Measurements from ENCODE around the gene TEX13B. TPM values are rescaled to one million over a fixed set of nuclear protein-coding genes. Genes with fewer than 3 reads are reported as not detected.

Gene TEX13B
- polyA plus RNA-seq, 2 of the 4 experiments (the other 2 are of a cell fraction), result not detected

- POLR2A ChIA-PET, result no interaction called here
Measured at GRCh38 chrX:108025376-108025775, 43.2 kb upstream of the TEX13B start.

GRCh38 chrX:108022491-108023089 lies 40.4 kb upstream of the TEX13B start:
- Histone ChIP-seq H3K27ac (no peak overlapping the region), H3K4me1 (0 out of 3 replicates have a peak, but pooled peaks cover 3% of the 10 kb centered on the region), H3K9me3 (no peaks in the 10 kb centered on the region), H3K4me2 (no peak overlapping the region), H3K4me3 (no peak overlapping the region)
- ChIA-PET POLR2A (no interaction called here), CTCF (interaction anchor here (0.7 to 1.1 kb wide), 3 partner anchors 21 to 45 kb away, joined by 3 read pairs; no protein-coding TSS in a partner anchor)
- ATAC-seq (no peak), DNase-seq (ENCODE audit: low read depth in 1 of 2, low spot score in 1 of 2) (no peak), FAIRE-seq (no peak)
- no peak for TF ChIP-seq E2F6 (IDR thresholded peaks at IDR 0.05; ENCODE audit: borderline replicate concordance, low read depth)
- no peak for TF ChIP-seq TP53 (CRISPR knock-in tag; IDR thresholded peaks at IDR 0.05)
- TF ChIP-seq RAD21 (conservative IDR thresholded peaks at IDR 0.05 in 1 of 2, IDR thresholded peaks at IDR 0.05 in 1 of 2), result no peak
- TF ChIP-seq JUNB (IDR thresholded peaks at IDR 0.05), result no peak
- TF ChIP-seq CHD2 (IDR thresholded peaks at IDR 0.05; ENCODE audit: low read length, partially characterized antibody), result no peak
- no peak for TF ChIP-seq ZC3H11A (IDR thresholded peaks at IDR 0.05)
- no peak for TF ChIP-seq HEYL (CRISPR knock-in tag; IDR thresholded peaks at IDR 0.05)
- TF ChIP-seq CBX8 (IDR thresholded peaks at IDR 0.05), result no peak
- no peak for TF ChIP-seq EP300 (IDR thresholded peaks at IDR 0.05)
- no peak for TF ChIP-seq PHF8 (IDR thresholded peaks at IDR 0.05; ENCODE audit: borderline replicate concordance, low read depth)
- no peak for TF ChIP-seq ZNF302 (CRISPR knock-in tag; IDR thresholded peaks at IDR 0.05)
- WGBS (ENCODE audit: missing lambda C conversion rate), result 50% methylated on average over 1 of the region's 1 CpG

More at GRCh38 chrX:108025376-108025775, 43.2 kb upstream of the TEX13B start:
- 0 out of 3 replicates have a peak, but pooled peaks cover 3% of the 10 kb centered on the region for H3K4me1 ChIP-seq
- no peak overlapping the region for H3K4me2 ChIP-seq
- H3K9me3 ChIP-seq, result no peaks in the 10 kb centered on the region
- ATAC-seq (no peak), DNase-seq (ENCODE audit: low read depth in 1 of 2, low spot score in 1 of 2) (no peak), FAIRE-seq (peak; percentile 87)
- WGBS (ENCODE audit: missing lambda C conversion rate), result 94% methylated on average over 1 of the region's 1 CpG
- no peak overlapping the region for H3K27ac ChIP-seq
- no peak overlapping the region for H3K4me3 ChIP-seq
- CTCF ChIA-PET, result interaction anchor here (1.2 kb wide), 1 partner anchor 45 kb away, joined by 3 read pairs; no protein-coding TSS in a partner anchor
- TF ChIP-seq FOSL2 (IDR thresholded peaks at IDR 0.05), result no peak
- no peak for TF ChIP-seq FOSL2 (CRISPR knock-in tag; IDR thresholded peaks at IDR 0.05)
- TF ChIP-seq MAZ (IDR thresholded peaks at IDR 0.05; ENCODE audit: borderline replicate concordance, low read depth, low read length), result no peak
- TF ChIP-seq HEYL (CRISPR knock-in tag; IDR thresholded peaks at IDR 0.05), result no peak
- TF ChIP-seq PBX3 (IDR thresholded peaks at IDR 0.05), result no peak
- no peak for TF ChIP-seq NPAS2 (CRISPR knock-in tag; IDR thresholded peaks at IDR 0.05; ENCODE audit: borderline replicate concordance)
- no peak for TF ChIP-seq RARB (CRISPR knock-in tag; IDR thresholded peaks at IDR 0.05)
- no peak for TF ChIP-seq KDM1A (IDR thresholded peaks at IDR 0.05; ENCODE audit: low read depth)
- TF ChIP-seq CEBPB (IDR thresholded peaks at IDR 0.05), result no peak
- no peak for TF ChIP-seq HOXA7 (CRISPR knock-in tag; IDR thresholded peaks at IDR 0.05)
- TF ChIP-seq REST (IDR thresholded peaks at IDR 0.05), result no peak
